Measurements from ENCODE around the gene BAIAP2.
A peak's percentile ranks its signal among the peaks of the same experiment; 100 is the strongest.

Gene BAIAP2

GRCh38 chr17:81034168-81034777 lies 678 bp upstream of the BAIAP2 start:
- no peak for DNase-seq (ENCODE audit: low read depth)
- H3K4me3 ChIP-seq (ENCODE audit: low read depth, low read length): peak overlapping the region; percentile 66

GRCh38 chr17:81035521-81036196 lies 708 bp downstream of the BAIAP2 start:
- H3K4me3 ChIP-seq (ENCODE audit: low read depth, low read length): peak overlapping the region; percentile 59
- no peak for DNase-seq (ENCODE audit: low read depth)

- no peak for DNase-seq (ENCODE audit: low read depth)
- peak overlapping the region; percentile 59 for H3K4me3 ChIP-seq (ENCODE audit: low read depth, low read length)
These were observed 1.4 kb downstream of the BAIAP2 start for GRCh38 chr17:81036197-81036941.

GRCh38 chr17:81037026-81037797 lies 2.3 kb downstream of the BAIAP2 start:
- DNase-seq (ENCODE audit: low read depth): no peak

GRCh38 chr17:81037798-81038733 lies 3.1 kb downstream of the BAIAP2 start:
- DNase-seq (ENCODE audit: low read depth): no peak
- H3K4me3 ChIP-seq (ENCODE audit: low read depth, low read length): no peak overlapping the region

More at GRCh38 chr17:81037026-81037797, 2.3 kb downstream of the BAIAP2 start:
- H3K4me3 ChIP-seq (ENCODE audit: low read depth, low read length): no peak overlapping the region

- H3K4me3 ChIP-seq (ENCODE audit: low read depth, low read length): no peak overlapping the region
These were observed 4.1 kb downstream of the BAIAP2 start for GRCh38 chr17:81039096-81039495.

GRCh38 chr17:81039854-81040758 lies 5.2 kb downstream of the BAIAP2 start:
- no peak overlapping the region for H3K4me3 ChIP-seq (ENCODE audit: low read depth, low read length)
- DNase-seq (ENCODE audit: low read depth): no peak

More at GRCh38 chr17:81039096-81039495, 4.1 kb downstream of the BAIAP2 start:
- no peak for DNase-seq (ENCODE audit: low read depth)

GRCh38 chr17:81040791-81041337 lies 5.9 kb downstream of the BAIAP2 start:
- DNase-seq (ENCODE audit: low read depth): no peak
- H3K4me3 ChIP-seq (ENCODE audit: low read depth, low read length): no peak overlapping the region

- no peak for DNase-seq (ENCODE audit: low read depth)
- H3K4me3 ChIP-seq (ENCODE audit: low read depth, low read length): no peak overlapping the region
These were observed 7.7 kb downstream of the BAIAP2 start for GRCh38 chr17:81042606-81043005.

GRCh38 chr17:81043319-81043724 lies 8.4 kb downstream of the BAIAP2 start:
- H3K4me3 ChIP-seq (ENCODE audit: low read depth, low read length): no peak overlapping the region
- no peak for DNase-seq (ENCODE audit: low read depth)

- H3K4me3 ChIP-seq (ENCODE audit: low read depth, low read length): no peak overlapping the region
- DNase-seq (ENCODE audit: low read depth): no peak
These were observed 8.9 kb downstream of the BAIAP2 start for GRCh38 chr17:81043725-81044427.

- DNase-seq (ENCODE audit: low read depth): no peak
- H3K4me3 ChIP-seq (ENCODE audit: low read depth, low read length): no peak overlapping the region
These were observed 9.4 kb downstream of the BAIAP2 start for GRCh38 chr17:81044428-81044763.

GRCh38 chr17:81044764-81045589 lies 10.0 kb downstream of the BAIAP2 start:
- no peak overlapping the region for H3K4me3 ChIP-seq (ENCODE audit: low read depth, low read length)
- no peak for DNase-seq (ENCODE audit: low read depth)

- DNase-seq (ENCODE audit: low read depth): no peak
- H3K4me3 ChIP-seq (ENCODE audit: low read depth, low read length): no peak overlapping the region
These were observed 10.7 kb downstream of the BAIAP2 start for GRCh38 chr17:81045590-81046095.

- DNase-seq (ENCODE audit: low read depth): no peak
These were observed 11.3 kb downstream of the BAIAP2 start for GRCh38 chr17:81046132-81046769.

More at GRCh38 chr17:81046132-81046769, 11.3 kb downstream of the BAIAP2 start:
- H3K4me3 ChIP-seq (ENCODE audit: low read depth, low read length): no peak overlapping the region

All from skeletal muscle cell (primary cell).